GM19438 (cell line): ENCODE measurements around the gene RERGL.
"Not testable (repeated sequence)": the region's sequence is repeated elsewhere in the genome, so short reads cannot be mapped to it uniquely, and the experiment has no call there.

ENCODE experiments used
- ATAC-seq: cut with Tn5 transposase; IDR thresholded peaks from one replicate; pipeline ENCODE4 v1.9.1; 2021; ENCODE audit warnings: low read depth; ENCODE audit not compliant: unreplicated experiment

Gene RERGL, protein sequence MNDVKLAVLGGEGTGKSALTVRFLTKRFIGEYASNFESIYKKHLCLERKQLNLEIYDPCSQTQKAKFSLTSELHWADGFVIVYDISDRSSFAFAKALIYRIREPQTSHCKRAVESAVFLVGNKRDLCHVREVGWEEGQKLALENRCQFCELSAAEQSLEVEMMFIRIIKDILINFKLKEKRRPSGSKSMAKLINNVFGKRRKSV

DNA sequence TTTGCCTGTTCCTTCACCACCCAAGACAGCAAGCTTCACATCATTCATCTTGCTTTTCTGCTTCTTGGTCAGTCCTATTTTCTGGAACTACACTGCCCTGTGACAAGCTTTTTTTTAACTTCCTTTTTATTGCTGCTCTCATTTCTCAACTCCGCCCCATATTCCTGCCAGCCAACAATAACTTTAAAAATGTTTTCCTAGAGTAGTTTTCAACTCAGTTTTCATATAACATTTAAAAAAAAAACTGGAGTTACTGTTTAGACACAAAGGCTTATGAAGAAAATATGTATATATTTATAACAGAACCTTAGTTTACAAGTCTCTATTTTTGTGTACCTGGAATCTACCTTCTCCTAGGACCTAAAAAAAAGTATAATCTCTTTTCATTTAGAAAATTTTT is at the start of gene RERGL:
RERGL (minus strand) TSS at position 101 of the 400 bp plus-strand sequence; CDS start at position 48, 53 bp downstream.
- ATAC-seq, result no peak

DNA sequence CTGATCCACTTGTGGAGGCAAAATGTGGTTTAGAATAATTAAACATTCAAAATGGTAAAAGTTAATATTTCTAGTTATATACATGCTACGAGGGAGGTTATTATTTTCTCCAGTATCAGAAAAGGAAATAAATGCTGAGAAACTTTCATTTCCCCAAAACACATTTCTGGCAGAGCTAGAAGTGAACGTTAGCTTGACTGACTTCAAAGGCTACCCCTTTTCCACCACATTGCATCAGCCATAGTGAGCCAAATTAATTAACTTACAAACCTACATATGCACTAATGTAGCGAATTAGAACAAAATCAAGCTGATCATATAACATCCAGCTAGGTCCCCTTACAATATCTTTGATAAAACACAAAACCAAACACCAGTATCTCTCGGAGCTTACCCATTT is 49.3 kb upstream of the RERGL start:
- ATAC-seq, result no peak

DNA sequence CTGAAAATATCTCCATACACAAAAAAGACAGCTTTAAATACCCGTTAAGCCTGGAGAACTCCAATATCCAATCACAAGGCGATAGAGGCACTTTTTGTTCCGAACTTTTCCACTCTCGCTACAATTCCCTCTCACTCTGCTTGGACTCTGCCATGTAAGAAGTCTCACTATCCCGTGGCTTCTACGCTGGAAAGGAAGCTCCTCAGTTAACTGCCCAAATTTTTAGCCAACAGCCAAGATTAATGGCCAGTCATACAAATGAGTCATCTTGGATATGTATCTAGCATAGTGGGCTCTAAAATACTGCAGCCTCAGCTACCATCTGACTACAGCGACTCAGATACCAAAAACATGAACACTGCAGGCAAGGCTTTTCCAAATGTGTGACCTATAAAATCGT is 45.5 kb upstream of the RERGL start:
- ATAC-seq, result no peak

DNA sequence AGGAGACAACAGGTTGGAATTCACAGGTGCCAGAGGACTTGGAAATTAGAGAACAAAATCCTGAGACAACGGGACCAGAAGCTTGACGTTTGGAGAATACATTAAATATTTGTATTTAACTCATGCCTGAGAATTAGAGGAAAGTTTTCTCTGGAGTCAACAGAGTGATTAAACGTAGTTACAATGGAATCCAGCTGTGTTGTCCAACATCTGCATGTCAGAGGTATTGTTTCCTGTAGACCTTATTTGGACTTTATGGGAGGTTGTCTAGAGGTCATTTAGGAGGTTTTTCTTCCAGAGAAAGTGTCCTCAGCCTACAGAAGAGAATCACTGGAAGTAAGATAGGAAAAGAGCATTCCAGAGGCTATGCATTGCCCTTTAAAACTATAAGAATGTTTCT is 45.1 kb upstream of the RERGL start:
- no peak for ATAC-seq

DNA sequence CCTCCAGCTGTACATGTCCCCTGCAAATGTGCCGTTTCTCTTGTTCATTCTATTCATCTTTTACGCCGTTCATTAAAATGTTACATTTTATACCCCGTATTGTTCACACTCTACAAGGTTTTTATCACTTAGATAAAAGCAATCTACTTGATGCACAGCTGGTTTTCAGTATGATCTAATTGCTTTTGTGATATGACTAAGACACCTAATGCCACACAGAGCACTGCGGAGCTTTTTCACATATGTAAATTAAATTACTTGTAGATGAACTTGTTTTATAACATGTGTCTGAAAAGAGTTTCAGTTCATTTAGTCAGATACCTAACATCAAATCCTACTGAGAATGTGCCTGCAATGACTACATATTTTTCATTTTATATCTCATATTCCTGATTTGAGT is 40.9 kb upstream of the RERGL start:
- no peak for ATAC-seq

DNA sequence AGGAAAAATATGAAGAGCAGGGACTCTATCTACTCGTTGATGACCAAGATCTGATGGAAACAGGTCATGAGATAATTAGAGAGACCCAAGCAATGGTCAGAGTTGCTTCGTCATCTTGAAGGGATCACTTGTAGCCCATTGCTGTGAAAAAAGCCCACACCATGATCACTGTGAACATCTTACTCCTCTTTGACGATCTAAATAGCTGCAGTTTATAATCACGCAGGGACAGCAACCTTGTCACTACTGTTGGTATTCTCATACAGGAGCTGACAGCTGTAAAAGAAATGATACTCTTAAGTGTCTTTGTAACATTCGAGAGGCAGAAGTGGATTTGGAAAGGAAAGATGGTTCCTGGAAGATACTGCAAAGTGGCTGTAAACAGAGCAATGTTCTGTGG is 33.7 kb upstream of the RERGL start:
- no peak for ATAC-seq

DNA sequence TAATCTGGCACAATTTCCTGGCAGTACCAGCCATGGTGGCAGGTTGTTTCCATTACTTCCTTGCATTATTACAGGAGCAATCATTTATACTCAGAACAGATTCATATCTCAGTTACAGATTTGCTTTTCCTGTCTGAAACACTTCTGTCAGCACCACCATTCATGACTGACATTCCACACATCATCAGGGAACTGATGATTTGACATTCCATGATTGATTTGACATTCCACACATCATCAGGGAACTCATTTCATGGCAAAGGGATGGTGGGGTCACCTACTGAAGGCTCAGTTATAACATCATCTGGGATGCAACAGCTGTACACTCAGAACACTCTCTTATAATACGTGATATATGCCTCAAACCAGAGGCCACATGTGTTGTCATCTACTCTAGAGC is 30.9 kb upstream of the RERGL start:
- no peak for ATAC-seq

DNA sequence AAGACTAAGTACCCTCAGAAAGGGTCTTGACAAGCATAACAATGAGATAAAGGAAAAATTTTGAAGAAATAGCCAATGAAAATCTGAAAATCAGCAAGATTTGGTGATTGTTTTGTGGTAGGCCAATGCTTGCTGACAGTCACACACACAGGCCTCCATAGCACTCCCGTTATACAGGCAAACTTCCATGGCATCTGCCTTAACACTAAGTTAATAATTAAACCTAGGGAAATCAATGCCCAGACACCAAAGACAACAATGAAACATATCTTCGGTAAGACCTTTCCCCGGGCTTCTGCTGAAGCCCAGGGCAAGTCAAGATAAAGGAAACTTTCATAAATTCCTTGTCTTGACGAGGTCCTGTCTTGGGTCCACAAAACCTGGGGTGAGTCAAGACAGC is 18.6 kb upstream of the RERGL start:
- ATAC-seq, result no peak

DNA sequence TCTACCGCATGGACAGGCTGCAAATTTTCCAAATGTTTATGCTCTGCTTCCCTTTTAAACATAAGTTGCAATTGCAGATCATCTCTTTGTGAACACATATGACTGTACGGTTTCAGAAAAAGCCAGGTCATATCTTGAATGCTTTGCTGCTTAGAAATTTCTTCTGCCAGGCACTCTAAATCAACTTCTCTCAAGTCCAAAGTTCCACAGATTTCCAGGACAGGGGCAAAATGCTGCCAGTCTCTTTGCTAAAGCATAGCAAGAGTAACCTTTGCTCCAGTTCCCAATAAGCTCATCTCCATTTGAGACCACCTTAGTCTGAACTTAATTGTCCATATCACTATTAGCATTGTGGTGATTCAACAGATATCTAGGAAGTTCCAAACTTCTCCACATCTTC is 13.6 kb upstream of the RERGL start:
- no peak for ATAC-seq

DNA sequence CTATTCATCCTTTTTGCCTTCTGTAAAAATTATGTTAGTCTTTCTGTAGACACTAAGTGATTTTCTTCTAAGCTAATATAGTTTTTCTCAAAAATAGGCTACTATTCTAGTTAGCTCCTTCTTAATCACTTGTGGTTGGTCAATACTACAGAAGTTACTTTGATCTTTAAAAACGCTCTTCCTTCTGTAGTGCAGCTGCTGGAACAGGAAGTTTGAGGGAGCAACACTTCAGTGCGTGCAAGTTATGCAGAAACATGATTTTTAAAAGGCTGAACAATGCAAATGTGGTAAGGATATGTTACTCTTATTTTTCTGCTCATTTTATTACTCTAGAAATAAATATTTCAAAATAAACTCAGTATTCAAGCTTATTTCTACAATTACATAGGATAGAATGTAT is 11.1 kb upstream of the RERGL start:
- no peak for ATAC-seq

DNA sequence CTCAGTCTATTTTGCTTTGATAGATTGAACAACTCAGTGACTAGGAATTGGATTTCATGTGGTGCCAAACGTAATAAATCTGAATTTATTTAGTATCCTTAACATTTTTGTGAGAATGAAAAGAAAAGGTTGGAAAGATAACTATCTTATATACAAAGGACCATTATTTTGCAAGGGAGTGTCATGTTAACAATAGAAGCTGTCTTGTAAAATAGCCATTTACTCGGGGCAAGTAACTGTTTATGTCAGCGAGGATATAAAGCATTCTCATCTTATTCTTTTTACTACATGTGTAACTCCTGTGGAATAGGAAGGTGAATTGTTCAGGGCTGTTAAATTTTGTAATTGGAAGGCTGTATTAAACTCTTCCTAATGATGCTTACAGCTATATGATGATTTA is 5.9 kb downstream of the RERGL start:
- no peak for ATAC-seq

DNA sequence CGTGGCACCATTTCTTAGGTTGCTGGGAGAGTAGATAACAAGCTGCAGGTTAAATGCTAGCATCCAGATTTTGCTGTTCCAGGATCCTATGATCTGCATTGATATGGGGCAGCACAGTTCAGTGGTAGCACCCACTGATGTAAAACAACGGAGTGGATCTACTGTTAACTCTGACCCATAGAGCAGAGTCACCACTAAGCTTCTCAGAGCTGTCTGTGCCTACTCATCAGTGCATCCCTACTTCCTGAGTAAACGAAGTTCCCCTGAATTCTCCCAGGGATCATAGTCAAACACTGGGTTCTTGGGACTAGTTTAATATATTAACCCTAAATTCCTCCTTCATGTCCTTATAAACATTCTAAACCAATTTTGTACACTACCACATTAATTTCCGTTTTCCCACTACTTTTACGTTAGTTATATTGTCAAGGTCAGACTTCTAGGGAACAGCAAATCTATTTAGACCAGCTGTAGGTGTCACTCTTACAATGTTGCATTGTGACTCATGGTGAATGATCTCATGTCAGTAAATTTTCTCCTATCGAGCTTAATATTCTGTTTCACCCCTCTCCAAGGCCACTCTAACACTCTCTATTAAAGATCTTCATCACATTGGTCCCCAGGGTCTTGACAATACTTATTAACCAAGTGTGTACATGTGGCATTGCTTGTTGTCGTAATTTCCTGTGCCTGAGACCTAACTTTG is 10.3 kb downstream of the RERGL start:
- no peak for ATAC-seq

DNA sequence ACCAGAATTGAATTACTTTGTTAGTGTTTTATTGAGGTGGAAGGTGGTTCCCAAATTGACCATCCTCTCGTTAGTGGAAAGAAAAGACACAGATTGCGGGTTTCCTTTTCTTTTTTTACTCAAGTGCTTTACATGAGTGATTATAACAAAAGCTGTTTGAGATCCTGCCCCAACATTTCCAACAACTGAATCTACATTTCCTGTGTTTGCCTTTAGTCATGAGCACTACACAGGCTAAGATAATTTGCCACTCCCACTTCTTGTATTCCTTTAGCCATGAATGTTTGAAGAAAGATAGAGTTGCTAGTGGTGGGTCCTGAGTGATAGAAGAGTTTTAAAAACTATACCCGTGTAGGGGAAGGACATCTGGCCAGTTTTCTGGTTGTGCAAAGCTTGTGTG is 16.0 kb downstream of the RERGL start:
- no peak for ATAC-seq

DNA sequence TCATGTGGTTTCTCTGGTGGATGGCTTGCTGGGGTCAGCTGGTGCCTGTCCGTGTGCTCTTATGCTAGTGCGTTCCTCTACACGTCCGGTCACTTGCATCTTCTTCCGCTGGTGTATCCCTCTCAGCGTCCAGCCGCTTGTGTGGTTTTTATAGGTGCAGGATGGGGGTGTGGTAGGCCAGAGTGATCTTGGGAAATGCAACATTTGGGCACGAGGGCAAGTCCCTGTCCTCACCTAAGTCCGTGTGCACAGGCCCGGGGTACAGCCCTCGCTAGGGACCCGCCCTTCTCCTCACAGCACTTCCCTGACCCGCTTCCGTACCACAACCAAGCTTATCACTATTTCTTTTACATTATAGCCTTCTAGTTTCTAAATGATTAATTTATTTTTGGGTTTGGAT is 17.3 kb downstream of the RERGL start:
- no peak for ATAC-seq

DNA sequence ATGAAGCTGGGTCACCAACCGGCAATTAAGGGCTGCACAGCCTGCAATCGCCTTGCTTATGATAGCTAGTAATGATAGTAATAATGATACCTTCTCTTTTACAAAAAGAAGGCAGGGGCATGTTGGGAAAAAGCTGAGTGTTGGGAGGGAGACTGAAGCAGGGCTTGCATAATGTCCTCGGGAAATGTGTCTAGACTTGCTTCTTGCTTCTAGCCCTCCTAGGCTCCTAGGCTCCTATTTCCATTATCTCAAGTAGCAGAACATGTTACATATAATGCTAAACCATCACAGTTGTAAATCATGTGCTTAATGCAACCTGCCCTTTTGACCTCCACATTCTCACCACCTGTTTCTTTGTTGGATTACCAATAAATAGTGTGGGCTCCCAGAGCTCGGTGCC is 18.7 kb downstream of the RERGL start:
- no peak for ATAC-seq

DNA sequence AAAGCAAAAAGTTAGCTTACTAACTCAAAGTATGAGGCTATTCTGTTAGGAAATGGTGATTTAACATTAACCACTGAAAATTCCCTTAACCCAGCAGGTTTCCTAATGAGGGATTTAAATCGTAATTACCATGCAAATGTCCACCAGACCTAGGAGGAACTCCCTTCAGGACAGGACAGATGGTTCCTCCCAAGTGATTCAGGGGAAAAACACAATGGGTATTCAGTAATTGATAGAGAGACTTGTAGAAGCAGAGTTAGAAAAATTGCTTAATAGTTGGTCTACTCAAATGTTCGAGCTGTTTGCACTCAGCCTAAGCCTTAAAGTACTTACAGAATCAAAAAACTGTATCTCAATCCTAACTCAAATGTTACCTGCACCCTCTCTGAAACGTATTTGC is 21.6 kb downstream of the RERGL start:
- ATAC-seq, result no peak

DNA sequence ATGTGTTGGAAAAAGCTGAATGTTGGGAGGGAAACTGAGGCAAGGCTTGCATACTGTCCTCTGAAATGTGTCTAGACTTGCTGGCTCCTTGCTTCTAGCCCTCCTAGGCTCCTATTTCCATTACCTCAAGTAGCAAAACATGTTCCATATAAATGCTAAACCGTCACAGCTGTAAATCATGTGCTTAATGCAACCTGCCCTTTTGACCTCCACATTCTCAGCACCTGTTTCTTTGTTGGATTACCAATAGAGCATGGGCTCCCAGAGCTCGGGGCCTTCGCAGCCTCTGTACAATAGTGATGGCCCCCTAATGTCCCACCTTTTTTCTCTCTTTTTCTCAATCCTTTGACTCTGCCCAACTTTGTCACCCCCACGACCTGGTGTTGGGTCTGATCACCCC is 23.3 kb downstream of the RERGL start:
- no peak for ATAC-seq

DNA sequence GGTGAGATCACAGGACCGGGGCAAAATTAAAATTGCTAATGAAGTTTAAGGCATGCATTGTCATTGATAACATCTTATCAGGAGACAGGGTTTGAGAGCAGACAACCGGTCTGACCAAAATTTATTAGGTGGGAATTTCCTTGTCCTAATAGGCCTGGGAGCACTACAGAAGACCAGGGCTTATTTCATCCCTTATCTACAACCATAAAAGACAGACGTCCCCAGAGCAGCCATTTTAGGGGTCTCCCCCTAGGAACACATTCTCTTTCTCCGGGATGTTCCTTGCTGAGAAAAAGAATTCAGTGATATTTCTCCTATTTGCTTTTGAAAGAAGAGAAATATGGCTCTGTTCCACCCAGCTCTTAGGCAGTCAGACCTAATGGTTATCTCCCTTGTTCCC is 27.1 kb downstream of the RERGL start:
- not testable (repeated sequence) for ATAC-seq

DNA sequence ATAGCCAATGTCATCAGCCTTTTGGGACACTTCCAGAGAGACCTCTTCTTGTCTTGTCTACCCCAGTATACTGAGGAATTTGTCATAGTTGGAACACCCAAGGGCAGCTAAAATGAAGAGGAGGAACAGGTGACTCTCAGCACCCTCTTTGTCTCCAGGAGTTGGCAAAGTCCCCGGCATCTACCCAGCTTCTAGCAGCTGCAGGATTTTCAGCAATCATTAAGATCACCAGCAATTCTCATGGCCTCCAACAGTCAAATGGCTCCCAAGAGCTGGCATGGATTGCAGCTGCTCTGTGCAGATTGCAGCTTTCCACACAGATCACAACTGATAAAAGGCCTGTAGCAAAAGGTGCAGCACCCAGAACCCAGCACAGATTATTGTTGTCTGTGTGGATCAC is 32.9 kb downstream of the RERGL start:
- ATAC-seq, result no peak

DNA sequence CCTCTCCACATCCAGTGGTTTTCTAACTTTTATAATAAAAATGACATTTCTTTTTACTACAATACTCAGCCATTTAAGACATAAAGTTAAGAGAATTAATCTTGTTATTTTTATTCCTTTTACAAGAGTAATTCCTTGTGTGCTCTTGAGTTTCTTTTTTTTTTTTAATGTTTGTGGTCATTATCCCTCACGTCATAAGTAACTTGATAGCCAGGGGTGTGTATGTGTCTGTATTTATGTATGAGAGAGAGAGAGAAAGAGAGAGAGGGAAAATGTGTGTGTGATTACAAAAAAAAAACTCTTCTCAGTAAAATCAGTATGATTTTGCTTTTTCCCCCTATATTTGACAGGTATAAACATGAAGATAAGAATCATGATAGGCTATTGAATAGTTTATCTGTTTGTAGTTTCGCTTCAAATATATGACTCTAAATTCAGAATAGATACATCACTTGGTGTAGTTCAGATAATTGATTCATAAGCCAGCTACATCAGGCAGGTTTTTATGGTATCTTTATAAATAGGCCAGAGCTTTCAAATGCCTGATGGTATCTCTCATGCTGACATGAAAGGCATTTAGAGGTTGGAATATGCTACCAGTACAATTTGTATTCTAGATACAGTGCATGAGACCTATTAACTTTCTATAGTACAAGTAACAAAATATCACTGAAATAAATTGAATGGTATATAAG is 34.9 kb downstream of the RERGL start:
- ATAC-seq, result no peak

DNA sequence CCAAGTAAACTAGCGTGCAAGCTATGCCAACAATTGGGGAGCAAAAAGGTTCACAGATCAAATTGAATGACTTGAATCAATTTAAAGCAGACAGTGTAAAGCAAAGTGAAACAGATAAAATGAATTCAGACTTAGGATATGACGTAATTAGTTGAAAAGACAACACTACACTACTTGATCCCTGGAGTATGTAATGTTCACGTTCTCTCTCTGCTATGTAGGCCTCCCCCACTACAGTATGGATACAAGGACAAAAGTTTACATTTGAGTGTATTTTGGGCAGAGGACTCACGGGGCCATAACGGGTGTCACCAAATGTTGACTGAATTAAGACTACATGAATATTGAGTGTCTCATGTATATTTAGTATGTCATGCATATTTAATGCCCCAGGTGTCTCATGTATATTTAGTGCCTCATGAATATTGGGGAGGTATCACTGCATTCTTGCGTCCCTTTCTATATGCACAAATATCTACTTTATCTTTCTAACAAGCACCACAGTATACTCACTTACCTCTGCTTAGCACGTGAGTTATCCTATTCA is 44.5 kb downstream of the RERGL start:
- no peak for ATAC-seq
